GM23338 (cell line): ENCODE data around the gene CAMKV. TPM values are rescaled to one million over a fixed set of nuclear protein-coding genes. Genes with fewer than 3 reads are reported as not detected.

Source experiments
- ATAC-seq: fragments of 200-7000 bp; cut with Tn5 transposase; 3 replicates; pipeline ENCODE4 v1.9.1; 2020
- DNase-seq: peaks from one replicate; pipeline ENCODE4 v3.0.0-alpha.2; 2015; ENCODE audit warnings: low spot score
- H2AFZ ChIP-seq: fragments of 200-600 bp; sonication (generic); 2 replicates; pipeline ENCODE4 v1.8.0; 2016; ENCODE audit warnings: antibody characterized with exemption, mild to moderate bottlenecking, moderate library complexity
- H3F3A ChIP-seq: fragments of 200-600 bp; sonication (generic); replicated peaks from 2 replicates; pipeline ENCODE4 v1.8.0; 2017; ENCODE audit warnings: antibody characterized with exemption, mixed run types, low read depth
- H3K27ac ChIP-seq: fragments of 200-600 bp; sonication (generic); 2 replicates; pipeline ENCODE4 v1.6.1; 2016; ENCODE audit warnings: low read depth
- H3K27me3 ChIP-seq: fragments of 200-600 bp; sonication (generic); 2 replicates; pipeline ENCODE4 v1.8.0; 2016; ENCODE audit warnings: mild to moderate bottlenecking, mixed run types, moderate library complexity; ENCODE audit not compliant: insufficient read depth
- H3K36me3 ChIP-seq: fragments of 200-600 bp; sonication (generic); 2 replicates; pipeline ENCODE4 v1.8.0; 2016; ENCODE audit warnings: mild to moderate bottlenecking; ENCODE audit not compliant: insufficient read depth
- H3K4me1 ChIP-seq: fragments of 200-600 bp; sonication (generic); 2 replicates; pipeline ENCODE4 v1.8.0; 2016; ENCODE audit warnings: mild to moderate bottlenecking, moderate library complexity; ENCODE audit not compliant: insufficient read depth
- H3K4me2 ChIP-seq: fragments of 200-600 bp; sonication (generic); 2 replicates; pipeline ENCODE4 v1.7.1; 2017; ENCODE audit warnings: mixed run types
- H3K4me3 ChIP-seq: fragments of 200-600 bp; sonication (generic); 2 replicates; pipeline ENCODE4 v1.6.1; 2016; ENCODE audit warnings: mixed run types
- H3K79me2 ChIP-seq: fragments of 200-600 bp; sonication (generic); replicated peaks from 2 replicates; pipeline ENCODE4 v1.8.0; 2017; ENCODE audit warnings: mild to moderate bottlenecking; ENCODE audit not compliant: insufficient read depth
- H3K9me2 ChIP-seq: fragments of 200-600 bp; sonication (generic); 2 replicates; pipeline ENCODE4 v1.8.0; 2017; ENCODE audit not compliant: insufficient read depth
- H4K20me1 ChIP-seq: fragments of 200-600 bp; sonication (generic); replicated peaks from 2 replicates; pipeline ENCODE4 v1.8.0; 2017; ENCODE audit warnings: mild to moderate bottlenecking; ENCODE audit not compliant: insufficient read depth
- H3K27ac Mint-ChIP-seq: 2 replicates; pipeline ENCODE4 v1.8.0; 2020; ENCODE audit warnings: inconsistent platforms, mild to moderate bottlenecking, moderate library complexity, mixed read lengths
- H3K27me3 Mint-ChIP-seq: 3 replicates; pipeline ENCODE4 v1.8.0; 2022; ENCODE audit warnings: low read depth, mild to moderate bottlenecking, moderate library complexity, mixed read lengths, inconsistent platforms; ENCODE audit not compliant: insufficient read depth, poor library complexity
- H3K36me3 Mint-ChIP-seq: 3 replicates; pipeline ENCODE4 v1.8.0; 2021; ENCODE audit warnings: low read depth, mild to moderate bottlenecking, inconsistent platforms, moderate library complexity, mixed read lengths
- H3K4me1 Mint-ChIP-seq: 3 replicates; pipeline ENCODE4 v1.8.0; 2020; ENCODE audit warnings: mild to moderate bottlenecking, inconsistent platforms, mixed read lengths
- H3K4me3 Mint-ChIP-seq: 3 replicates; pipeline ENCODE4 v1.8.0; 2021; ENCODE audit warnings: moderate library complexity, mild to moderate bottlenecking, inconsistent platforms, mixed read lengths
- H3K9me3 Mint-ChIP-seq: 3 replicates; pipeline ENCODE4 v1.8.0; 2020; ENCODE audit warnings: moderate library complexity, mild to moderate bottlenecking, inconsistent platforms, mixed read lengths
- CREB1 ChIP-seq: fragments of 250-450 bp; sonication (Bioruptor Pico); IDR thresholded peaks from 2 replicates; pipeline ENCODE4 v1.5.0; 2020; ENCODE audit warnings: low read depth, mild to moderate bottlenecking, moderate library complexity
- CTCF ChIP-seq, 2 experiments: fragments of 200-600 bp in 1 of 2; sonication (generic) in 1 of 2; conservative IDR thresholded peaks; 2 replicates each; pipeline versions ENCODE4 v1.5.1 to v1.6.1; 2016 to 2017; ENCODE audit warnings: antibody characterized with exemption in 2 of 2, low read depth in 2 of 2, mild to moderate bottlenecking in 2 of 2, moderate library complexity in 1 of 2
- ETS1 ChIP-seq: IDR thresholded peaks from 2 replicates; pipeline ENCODE4 v1.6.1; 2016; ENCODE audit warnings: antibody characterized with exemption
- EZH2 ChIP-seq: fragments of 200-600 bp; sonication (generic); IDR thresholded peaks from one replicate; pipeline ENCODE4 v1.8.0; 2017; ENCODE audit warnings: antibody characterized with exemption, mild to moderate bottlenecking, low read depth; ENCODE audit not compliant: unreplicated experiment
- EZH2phosphoT487 ChIP-seq: fragments of 200-600 bp; sonication (generic); IDR thresholded peaks from one replicate; pipeline ENCODE4 v1.8.1; 2018; ENCODE audit warnings: antibody characterized with exemption; ENCODE audit not compliant: unreplicated experiment
- JUNB ChIP-seq: IDR thresholded peaks from one replicate; pipeline ENCODE4 v1.6.1; 2016; ENCODE audit warnings: antibody characterized with exemption; ENCODE audit not compliant: unreplicated experiment
- NANOG ChIP-seq: IDR thresholded peaks from 2 replicates; pipeline ENCODE4 v1.6.1; 2016; ENCODE audit warnings: antibody characterized with exemption, borderline replicate concordance
- POLR2AphosphoS5 ChIP-seq: IDR thresholded peaks from 2 replicates; pipeline ENCODE4 v1.6.1; 2016; ENCODE audit warnings: antibody characterized with exemption, low read depth
- REST ChIP-seq: IDR thresholded peaks from one replicate; pipeline ENCODE4 v1.6.1; 2018; ENCODE audit warnings: antibody characterized with exemption; ENCODE audit not compliant: unreplicated experiment
- STAT1 ChIP-seq: IDR thresholded peaks from one replicate; pipeline ENCODE4 v1.6.1; 2016; ENCODE audit warnings: antibody characterized with exemption; ENCODE audit not compliant: unreplicated experiment
- ZNF114 ChIP-seq: fragments of 250-450 bp; sonication (Bioruptor Pico); IDR thresholded peaks from 2 replicates; pipeline ENCODE4 v1.5.0; 2020; ENCODE audit warnings: mild to moderate bottlenecking, moderate library complexity
- ZNF331 ChIP-seq: fragments of 250-450 bp; sonication (Bioruptor Pico); IDR thresholded peaks from 2 replicates; pipeline ENCODE4 v1.5.0; 2020; ENCODE audit warnings: low read depth, mild to moderate bottlenecking, moderate library complexity
- ZNF462 ChIP-seq: fragments of 250-450 bp; sonication (Bioruptor Pico); IDR thresholded peaks from 2 replicates; pipeline ENCODE4 v1.5.0; 2020; ENCODE audit warnings: mild to moderate bottlenecking, moderate library complexity
- polyA plus RNA-seq: library from polyadenylated mRNA; unstranded; fragments of >200 nt; fragmentation: Nextera tagmentation; extraction: Ambion mirVana; gene quantifications from 2 replicates; pipeline ENCODE4 v1.2.1, GENCODE V29; 2016
- total RNA-seq: library from RNA; depleted of rRNA; stranded (reverse); fragments of >200 nt; shearing (Covaris generic); gene quantifications from 2 replicates; pipeline ENCODE4 v1.2.3, GENCODE V29; 2014

Gene CAMKV
- total and polyA plus RNA-seq, 2 experiments from 2014 or later = 38.3 to 80.1 TPM

- no peaks in the 10 kb centered on the region for H3K9me2 ChIP-seq
- ATAC-seq = no peak
- no peaks in the 10 kb centered on the region for H3K27me3 ChIP-seq
- TF ChIP-seq ZNF462 (CRISPR knock-in tag) (no peak), REST (no peak), ZNF331 (CRISPR knock-in tag) (no peak), STAT1 (no peak), CREB1 (no peak), EZH2 (no peak), ZNF114 (CRISPR knock-in tag) (no peak), CTCF (conservative IDR thresholded peaks at IDR 0.05; ENCODE audit: low read depth in 2 of 2) (no peak), EZH2phosphoT487 (no peak), ETS1 (no peak), JUNB (no peak), POLR2AphosphoS5 (no peak), NANOG (no peak)
- peaks cover 52% of the 10 kb centered on the region for H3K4me1 Mint-ChIP-seq
- peak overlapping the region; percentile 75 for H3K4me3 Mint-ChIP-seq
- H3K27ac ChIP-seq = no peak overlapping the region
- no peak overlapping the region for H3K27ac Mint-ChIP-seq
- peaks cover 55% of the 10 kb centered on the region for H3K79me2 ChIP-seq
- 0 out of 2 replicates have a peak, but pooled peaks cover 10% of the 10 kb centered on the region for H3F3A ChIP-seq
- H3K36me3 ChIP-seq = no peaks in the 10 kb centered on the region; the same call in 1 of the 2 replicates
- no peak overlapping the region for H2AFZ ChIP-seq
- H3K27me3 Mint-ChIP-seq = peaks cover 23% of the 10 kb centered on the region
- DNase-seq = peak; percentile 52
- H3K4me2 ChIP-seq = peak overlapping the region; percentile 91
- H3K4me1 ChIP-seq = peaks cover 42% of the 10 kb centered on the region
- peaks cover 5% of the 10 kb centered on the region; the same call in 1 of the 2 replicates for H4K20me1 ChIP-seq
- H3K4me3 ChIP-seq = peak overlapping the region; percentile 83
- no peaks in the 10 kb centered on the region for H3K36me3 Mint-ChIP-seq
- H3K9me3 Mint-ChIP-seq = no peaks in the 10 kb centered on the region
Observed at GRCh38 chr3:49867400-49867799, 2.3 kb downstream of the CAMKV start.
